HepG2 (cell line): Measurements from ENCODE around the gene NTN3. TPM values are rescaled to one million over a fixed set of nuclear protein-coding genes. Genes with fewer than 3 reads are reported as not detected.

Source experiments
- ARID5B ChIP-seq: IDR thresholded peaks from 2 replicates; pipeline ENCODE4 v1.4.0; 2020; ENCODE audit warnings: mild to moderate bottlenecking, missing genetic modification reagents
- ATF7-NPFF ChIP-seq: sonication (generic); formaldehyde crosslinking; IDR thresholded peaks from 2 replicates; pipeline ENCODE4 v1.8.1; 2023; ENCODE audit warnings: mild to moderate bottlenecking, low read depth, missing genetic modification reagents, moderate library complexity
- CREB3 ChIP-seq: sonication (generic); formaldehyde crosslinking; IDR thresholded peaks from 2 replicates; pipeline ENCODE4 v1.5.0; 2020; ENCODE audit warnings: missing genetic modification reagents
- HNRNPUL1 ChIP-seq: fragments of 200-400 bp; formaldehyde crosslinking; IDR thresholded peaks from 2 replicates; pipeline ENCODE4 v1.6.1; 2017; ENCODE audit warnings: low read depth, mild to moderate bottlenecking, low read length, moderate library complexity
- HOXA7 ChIP-seq: sonication (generic); formaldehyde crosslinking; IDR thresholded peaks from 2 replicates; pipeline ENCODE4 v1.8.1; 2022; ENCODE audit warnings: mild to moderate bottlenecking, missing genetic modification reagents, moderate library complexity
- ISL2 ChIP-seq: sonication (generic); formaldehyde crosslinking; IDR thresholded peaks from 2 replicates; pipeline ENCODE4 v1.5.0; 2020; ENCODE audit warnings: missing genetic modification reagents
- MAZ ChIP-seq, 2 experiments: sonication (generic) in 1 of 2; formaldehyde crosslinking in 1 of 2; IDR thresholded peaks; 2 replicates each; pipeline versions ENCODE4 v1.5.0 to v1.6.1; 2012 to 2020; ENCODE audit warnings: low read depth in 2 of 2, mild to moderate bottlenecking in 2 of 2, borderline replicate concordance in 1 of 2, improper control_type of control experiment in 1 of 2, low read length in 1 of 2, missing genetic modification reagents in 1 of 2, moderate library complexity in 1 of 2
- PCBP1 ChIP-seq: fragments of 200-400 bp; formaldehyde crosslinking; IDR thresholded peaks from 2 replicates; pipeline ENCODE4 v1.6.1; 2017; ENCODE audit warnings: mild to moderate bottlenecking, low read depth, low read length, borderline replicate concordance
- RAD51 ChIP-seq: fragments of 450-650 bp; IDR thresholded peaks from 2 replicates; pipeline ENCODE4 v1.6.1; 2016; ENCODE audit warnings: borderline replicate concordance
- SKI ChIP-seq: fragments of 450-650 bp; IDR thresholded peaks from one replicate; pipeline ENCODE4 v1.6.1; 2018; ENCODE audit warnings: mild to moderate bottlenecking; ENCODE audit not compliant: partially characterized antibody
- XRCC5 ChIP-seq: fragments of 200-400 bp; formaldehyde crosslinking; optimal IDR thresholded peaks from 2 replicates; pipeline ENCODE3; 2017; ENCODE audit warnings: mild to moderate bottlenecking, low read length
- ZBTB43 ChIP-seq: sonication (generic); formaldehyde crosslinking; conservative IDR thresholded peaks from 2 replicates; pipeline ENCODE4 v1.4.0; 2020; ENCODE audit warnings: missing genetic modification reagents
- ZNF205 ChIP-seq: IDR thresholded peaks from 2 replicates; pipeline ENCODE4 v1.6.1; 2018; ENCODE audit warnings: missing biosample characterization, missing genetic modification reagents
- ZNF766 ChIP-seq: sonication (generic); formaldehyde crosslinking; IDR thresholded peaks from 2 replicates; pipeline ENCODE4 v1.5.0; 2020; ENCODE audit warnings: missing genetic modification reagents, borderline replicate concordance
- ZNF800 ChIP-seq: sonication (generic); formaldehyde crosslinking; IDR thresholded peaks from 2 replicates; pipeline ENCODE4 v1.4.0; 2020; ENCODE audit warnings: missing genetic modification reagents
- polyA plus RNA-seq, 8 experiments: library from polyadenylated mRNA; depleted of rRNA in 3 of 8; stranded (reverse) in 7 of 8; unstranded in 1 of 8; fragments of >200 nt; fragmentation: Illumina TruSeq in 4 of 8; extraction: Trizol in 4 of 8; gene quantifications; 2 replicates each; pipeline versions ENCODE4 v1.2.1 to v1.2.3, GENCODE V29; 2011 to 2016; ENCODE audit warnings: low read depth in 4 of 8, missing spikeins in 1 of 8, mixed read lengths in 1 of 8; ENCODE audit not compliant: insufficient read depth in 1 of 8
- total RNA-seq, 5 experiments: library from RNA; depleted of rRNA; stranded (reverse); fragments of >200 nt; fragmentation: Illumina TruSeq; extraction: Trizol; gene quantifications; 2 replicates each; pipeline ENCODE4 v1.2.3, GENCODE V29; 2016; ENCODE audit warnings: low read depth in 1 of 5
- TF ChIP-seq, protein P1 (sequence below): sonication (generic); formaldehyde crosslinking; IDR thresholded peaks from 2 replicates; pipeline ENCODE4 v1.9.0; 2021; ENCODE audit warnings: missing genetic modification reagents, mild to moderate bottlenecking, borderline replicate concordance

The NTN3 gene
- total and polyA plus RNA-seq, 2 of the 13 experiments (the other 11 are each of a cell fraction or from before 2014, with no cell fraction given), result 0.09 to 0.20 TPM

DNA sequence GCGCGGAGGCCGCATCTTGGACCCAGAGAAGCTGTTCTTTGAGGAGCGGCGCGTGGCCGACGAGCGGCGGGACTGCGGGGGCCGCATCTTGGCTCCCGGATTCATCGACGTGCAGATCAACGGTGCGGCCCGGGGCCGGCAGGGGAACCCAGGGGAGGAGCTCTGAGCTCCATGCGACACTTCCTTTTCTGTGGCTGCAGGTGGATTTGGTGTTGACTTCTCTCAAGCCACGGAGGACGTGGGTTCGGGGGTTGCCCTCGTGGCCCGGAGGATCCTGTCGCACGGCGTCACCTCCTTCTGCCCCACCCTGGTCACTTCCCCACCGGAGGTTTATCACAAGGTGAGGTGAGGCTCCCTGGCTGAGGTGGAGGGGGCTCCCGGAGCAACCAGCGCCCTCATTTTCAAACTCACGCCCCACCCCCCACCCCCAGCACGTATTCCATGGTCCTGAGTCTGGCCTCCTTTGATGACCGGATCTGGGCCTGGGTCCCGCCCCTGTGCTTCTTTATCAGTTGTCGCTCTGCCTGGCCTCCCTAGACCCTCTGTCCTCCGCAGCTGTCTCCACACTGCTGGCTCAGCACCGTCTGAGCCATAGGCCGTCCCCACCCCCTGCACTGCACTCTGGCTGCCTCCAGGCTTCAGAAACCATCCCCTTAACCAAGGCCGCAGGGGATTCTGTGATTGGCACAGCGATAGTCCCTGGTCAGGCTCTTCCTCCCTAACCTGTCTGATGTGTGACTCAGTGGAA is 49.9 kb downstream of the NTN3 start (continued):
- TF ChIP-seq ARID5B (CRISPR knock-in tag), result no peak
- no peak for TF ChIP-seq SKI
- 0 out of 2 replicates have a peak, but pooled peaks have one; percentile 32 for TF ChIP-seq PCBP1
- TF ChIP-seq, protein P1, sequence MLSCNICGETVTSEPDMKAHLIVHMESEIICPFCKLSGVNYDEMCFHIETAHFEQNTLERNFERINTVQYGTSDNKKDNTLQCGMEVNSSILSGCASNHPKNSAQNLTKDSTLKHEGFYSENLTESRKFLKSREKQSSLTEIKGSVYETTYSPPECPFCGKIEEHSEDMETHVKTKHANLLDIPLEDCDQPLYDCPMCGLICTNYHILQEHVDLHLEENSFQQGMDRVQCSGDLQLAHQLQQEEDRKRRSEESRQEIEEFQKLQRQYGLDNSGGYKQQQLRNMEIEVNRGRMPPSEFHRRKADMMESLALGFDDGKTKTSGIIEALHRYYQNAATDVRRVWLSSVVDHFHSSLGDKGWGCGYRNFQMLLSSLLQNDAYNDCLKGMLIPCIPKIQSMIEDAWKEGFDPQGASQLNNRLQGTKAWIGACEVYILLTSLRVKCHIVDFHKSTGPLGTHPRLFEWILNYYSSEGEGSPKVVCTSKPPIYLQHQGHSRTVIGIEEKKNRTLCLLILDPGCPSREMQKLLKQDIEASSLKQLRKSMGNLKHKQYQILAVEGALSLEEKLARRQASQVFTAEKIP (CRISPR knock-in tag), result no peak
- TF ChIP-seq CREB3, result no peak
- TF ChIP-seq HOXA7 (CRISPR knock-in tag), result no peak
- 0 out of 2 replicates have a peak, but pooled peaks have one; percentile 36 for TF ChIP-seq ATF7-NPFF (CRISPR knock-in tag)
- TF ChIP-seq ZNF205, result peak; percentile 96
- TF ChIP-seq XRCC5, result peak; percentile 72
- TF ChIP-seq ZNF800, result no peak
- no peak for TF ChIP-seq ZNF766 (CRISPR knock-in tag)
- TF ChIP-seq RAD51, result no peak
- TF ChIP-seq ZBTB43, result no peak
- no peak for TF ChIP-seq HNRNPUL1
- 0 out of 2 replicates have a peak, but pooled peaks have one; percentile 17 for TF ChIP-seq ISL2
- TF ChIP-seq MAZ (IDR thresholded peaks at IDR 0.05; ENCODE audit: borderline replicate concordance, low read depth, low read length), result no peak
- no peak; the same call in 1 of the 2 replicates for TF ChIP-seq MAZ (CRISPR knock-in tag; IDR thresholded peaks at IDR 0.05; ENCODE audit: low read depth)
